Endodermal cell (in vitro differentiated cells): ENCODE measurements around the gene MAGEB6B. TPM values are rescaled to one million over a fixed set of nuclear protein-coding genes. Genes with fewer than 3 reads are reported as not detected.

Source experiments
- DNase-seq: peaks from one replicate; pipeline ENCODE4 v3.0.0-alpha.2; 2017
- H3K27ac ChIP-seq: 2 replicates; pipeline ENCODE4 v1.5.1; 2013; ENCODE audit warnings: mild to moderate bottlenecking, low read depth, low read length, moderate library complexity
- H3K27me3 ChIP-seq: 2 replicates; pipeline ENCODE4 v1.6.1; 2013; ENCODE audit warnings: mild to moderate bottlenecking, low read length, moderate library complexity; ENCODE audit not compliant: insufficient read depth, control insufficient read depth, poor library complexity, severe bottlenecking
- H3K36me3 ChIP-seq: 2 replicates; pipeline ENCODE4 v1.7.0; 2013; ENCODE audit warnings: mild to moderate bottlenecking, low read length, moderate library complexity; ENCODE audit not compliant: control insufficient read depth, insufficient read depth
- H3K4me1 ChIP-seq: one replicate; pipeline ENCODE4 v1.7.0; 2013; ENCODE audit warnings: low read length; ENCODE audit not compliant: control insufficient read depth, insufficient read depth
- H3K4me3 ChIP-seq: 2 replicates; pipeline ENCODE4 v1.5.1; 2013; ENCODE audit warnings: mild to moderate bottlenecking, low read length, moderate library complexity
- H3K9ac ChIP-seq: 2 replicates; pipeline ENCODE4 v1.6.1; 2013; ENCODE audit warnings: mild to moderate bottlenecking, low read length, moderate library complexity; ENCODE audit not compliant: poor library complexity, severe bottlenecking; ENCODE audit errors: extremely low read depth
- H3K9me3 ChIP-seq: 2 replicates; pipeline ENCODE4 v1.6.1; 2013; ENCODE audit warnings: mild to moderate bottlenecking, low read length, moderate library complexity; ENCODE audit not compliant: control insufficient read depth
- H3K27ac Mint-ChIP-seq: 2 replicates; pipeline ENCODE4 v1.8.0; 2020; ENCODE audit warnings: mixed read lengths
- H3K27me3 Mint-ChIP-seq: 2 replicates; pipeline ENCODE4 v1.8.0; 2021; ENCODE audit warnings: mild to moderate bottlenecking, mixed read lengths; ENCODE audit not compliant: insufficient read depth
- H3K36me3 Mint-ChIP-seq: 2 replicates; pipeline ENCODE4 v1.8.0; 2020; ENCODE audit warnings: low read depth, mixed read lengths
- H3K4me1 Mint-ChIP-seq: 2 replicates; pipeline ENCODE4 v1.8.0; 2020; ENCODE audit warnings: mixed read lengths
- H3K4me3 Mint-ChIP-seq: 2 replicates; pipeline ENCODE4 v1.8.0; 2020; ENCODE audit warnings: mild to moderate bottlenecking, moderate library complexity, mixed read lengths
- H3K9me3 Mint-ChIP-seq: 2 replicates; pipeline ENCODE4 v1.8.0; 2020; ENCODE audit warnings: mild to moderate bottlenecking, mixed read lengths
- CTCF ChIP-seq: fragments of 200-600 bp; sonication (generic); conservative IDR thresholded peaks from 2 replicates; pipeline ENCODE4 v1.5.0; 2021; ENCODE audit warnings: antibody characterized with exemption, mild to moderate bottlenecking
- WGBS, 2 experiments: methylation state at CpG; one replicate each; pipeline versions ENCODE4 v1.1.5 to v1.1.7; 2013; ENCODE audit warnings: missing lambda C conversion rate in 2 of 2, mixed read lengths in 1 of 2; ENCODE audit not compliant: insufficient coverage in 1 of 2, insufficient read length in 1 of 2; 5-methylcytosine and 5-hydroxymethylcytosine counted together
- long read RNA-seq, 4 experiments: library from polyadenylated mRNA in 2 of 4; library from RNA in 1 of 4; library from capped mRNA in 1 of 4; stranded (forward) in 3 of 4; unstranded in 1 of 4; transcript quantifications; one replicate each; pipeline ENCODE4 v2.0.0, GENCODE V29; 2020 to 2021; ENCODE audit warnings: inconsistent platforms in 1 of 4
- polyA plus RNA-seq, 2 experiments: library from polyadenylated mRNA; stranded (reverse); fragments of 50-300 nt; gene quantifications; one replicate each; pipeline ENCODE4 v1.2.3, GENCODE V29; 2013
- total RNA-seq, 2 donors: library from RNA; stranded (reverse); fragmentation: NEBNext Ultra II Directional in 1 of 2; extraction: Animal tissue kit (Norgen Biotek cat#: 25700) in 1 of 2; gene quantifications; 2 replicates in 1 of 2; 3 replicates in 1 of 2; pipeline ENCODE4 v1.2.1, GENCODE V29; 2021

MAGEB6B gene
- total RNA-seq: not detected
- not detected for polyA plus RNA-seq (2013, experiment 1 of 2)
- polyA plus RNA-seq (2013, experiment 2 of 2): not detected
- long read RNA-seq, experiment 1: 0 reads
- long read RNA-seq, experiment 2: 0 reads
- long read RNA-seq, experiment 3: 0 reads
- long read RNA-seq, experiment 4: 0 reads

DNA sequence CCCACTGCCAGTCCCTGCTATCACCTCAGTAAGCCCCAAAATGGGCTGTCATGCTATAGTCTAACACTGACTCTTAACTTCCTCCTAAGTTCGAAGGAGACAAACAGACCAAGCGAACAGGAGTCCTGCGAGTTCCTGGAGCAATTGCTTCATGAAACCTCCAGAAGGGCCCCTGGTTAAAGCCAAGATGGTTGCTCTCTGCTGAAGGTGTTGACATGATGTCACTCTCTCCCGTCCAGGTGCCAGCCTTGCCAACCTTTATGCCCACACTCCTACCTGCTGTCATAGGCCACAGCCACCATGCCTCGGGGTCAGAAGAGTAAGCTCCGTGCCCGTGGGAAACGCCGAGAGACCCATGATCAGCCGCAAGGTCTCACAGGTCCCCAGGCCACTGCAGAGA is at the start of gene MAGEB6B:
Gene MAGEB6B (plus strand): TSS at position 301 of the 400 bp plus-strand sequence. CDS start 0 bp downstream, at position 301.
- no peak within 1 kb of the TSS for H3K27ac ChIP-seq
- H3K4me3 ChIP-seq: no peak within 1 kb of the TSS
- H3K36me3 ChIP-seq: no peaks in the 10 kb centered on the region
- TF ChIP-seq CTCF: no peak
- Mint-ChIP-seq H3K27ac (no peak within 1 kb of the TSS), H3K27me3 (no peaks in the 10 kb centered on the region), H3K4me1 (no peaks in the 10 kb centered on the region), H3K36me3 (no peaks in the 10 kb centered on the region), H3K9me3 (peaks cover 60% of the 10 kb centered on the region), H3K4me3 (no peak within 1 kb of the TSS)
- no peaks in the 10 kb centered on the region for H3K4me1 ChIP-seq
- no peak for DNase-seq
- H3K27me3 ChIP-seq: no peaks in the 10 kb centered on the region
- H3K9me3 ChIP-seq: no peaks in the 10 kb centered on the region
- no peak within 1 kb of the TSS for H3K9ac ChIP-seq
- 93 to 100% methylated on average over 7 to 10 of the region's 10 CpGs for WGBS, 2 experiments

GRCh38 chrX:26138274-26138673 is 22.1 kb upstream of the MAGEB6B start, which contains the start of gene MAGEB18:
Gene MAGEB18, plus strand, starts transcription at chrX:26138343. Its CDS starts 643 bp downstream, at chrX:26138986.
- no peak within 1 kb of the TSS for H3K4me3 ChIP-seq
- no peak for DNase-seq
- Mint-ChIP-seq H3K4me1 (no peaks in the 10 kb centered on the region), H3K27me3 (no peaks in the 10 kb centered on the region), H3K4me3 (no peak within 1 kb of the TSS), H3K27ac (no peak within 1 kb of the TSS), H3K9me3 (peaks cover 62% of the 10 kb centered on the region), H3K36me3 (no peaks in the 10 kb centered on the region)
- H3K4me1 ChIP-seq: no peaks in the 10 kb centered on the region
- no peaks in the 10 kb centered on the region for H3K27me3 ChIP-seq
- H3K36me3 ChIP-seq: no peaks in the 10 kb centered on the region
- TF ChIP-seq CTCF: no peak
- WGBS, 2 experiments: 94% methylated on average over 9 of the region's 11 CpGs; no CpG with 5 or more reads in 1 of the 2 experiments
- H3K9ac ChIP-seq: no peak within 1 kb of the TSS
- no peak within 1 kb of the TSS for H3K27ac ChIP-seq
- H3K9me3 ChIP-seq: no peaks in the 10 kb centered on the region

- Mint-ChIP-seq H3K9me3 (peaks cover 37% of the 10 kb centered on the region), H3K4me1 (peaks cover 6% of the 10 kb centered on the region), H3K27me3 (no peaks in the 10 kb centered on the region), H3K27ac (no peak overlapping the region), H3K36me3 (no peaks in the 10 kb centered on the region), H3K4me3 (no peak overlapping the region)
- DNase-seq: no peak
- WGBS, 2 experiments: 89% methylated on average over 2 of the region's 2 CpGs; no CpG with 5 or more reads in 1 of the 2 experiments
- Histone ChIP-seq H3K9ac (no peak overlapping the region), H3K36me3 (no peaks in the 10 kb centered on the region), H3K27me3 (no peaks in the 10 kb centered on the region), H3K9me3 (no peaks in the 10 kb centered on the region), H3K4me1 (no peaks in the 10 kb centered on the region), H3K4me3 (no peak overlapping the region), H3K27ac (no peak overlapping the region)
- TF ChIP-seq CTCF: no peak
These were observed 14.4 kb upstream of the MAGEB6B start for GRCh38 chrX:26146024-26146423.
